ENCODE measurements around the gene EMC8.
"Not testable (repeated sequence)": the region's sequence is repeated elsewhere in the genome, so short reads cannot be mapped to it uniquely, and the experiment has no call there.

EMC8 gene

DNA sequence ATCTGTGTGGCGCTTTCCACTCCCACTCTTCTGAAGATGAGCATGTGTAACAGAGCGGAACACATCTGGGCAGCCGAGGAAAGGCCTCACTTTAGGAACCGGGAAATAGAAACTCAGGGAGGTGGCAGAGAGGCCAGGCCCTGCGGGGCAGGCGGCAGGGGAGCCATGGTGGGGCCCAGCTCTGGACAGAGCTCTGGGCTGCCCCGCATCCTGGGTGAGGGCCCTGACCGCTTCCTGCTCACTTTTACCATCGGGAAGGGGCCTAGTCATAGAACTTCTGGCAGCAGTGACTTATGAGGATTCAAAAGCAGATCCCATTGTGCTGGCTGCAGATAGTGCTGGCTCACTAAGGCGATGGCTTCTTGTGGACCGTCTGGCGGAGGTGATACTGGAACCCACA lies 22.8 kb upstream of the EMC8 start:
- TF ChIP-seq, protein P1, sequence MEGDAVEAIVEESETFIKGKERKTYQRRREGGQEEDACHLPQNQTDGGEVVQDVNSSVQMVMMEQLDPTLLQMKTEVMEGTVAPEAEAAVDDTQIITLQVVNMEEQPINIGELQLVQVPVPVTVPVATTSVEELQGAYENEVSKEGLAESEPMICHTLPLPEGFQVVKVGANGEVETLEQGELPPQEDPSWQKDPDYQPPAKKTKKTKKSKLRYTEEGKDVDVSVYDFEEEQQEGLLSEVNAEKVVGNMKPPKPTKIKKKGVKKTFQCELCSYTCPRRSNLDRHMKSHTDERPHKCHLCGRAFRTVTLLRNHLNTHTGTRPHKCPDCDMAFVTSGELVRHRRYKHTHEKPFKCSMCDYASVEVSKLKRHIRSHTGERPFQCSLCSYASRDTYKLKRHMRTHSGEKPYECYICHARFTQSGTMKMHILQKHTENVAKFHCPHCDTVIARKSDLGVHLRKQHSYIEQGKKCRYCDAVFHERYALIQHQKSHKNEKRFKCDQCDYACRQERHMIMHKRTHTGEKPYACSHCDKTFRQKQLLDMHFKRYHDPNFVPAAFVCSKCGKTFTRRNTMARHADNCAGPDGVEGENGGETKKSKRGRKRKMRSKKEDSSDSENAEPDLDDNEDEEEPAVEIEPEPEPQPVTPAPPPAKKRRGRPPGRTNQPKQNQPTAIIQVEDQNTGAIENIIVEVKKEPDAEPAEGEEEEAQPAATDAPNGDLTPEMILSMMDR (IDR thresholded peaks at IDR 0.05; ENCODE audit: extremely low read depth, insufficient read depth, missing control alignments), result no peak
- in situ Hi-C loops (cut with MboI; ENCODE audit: low pct_unique_long_range_greater_than_20kb, low sequenced_read_pairs, unreplicated experiment), result loop anchor here (5.0 to 25.0 kb wide), 4 partner anchors 80 to 690 kb away; partner anchors contain the start of gene FOXF1
- DNase-seq (ENCODE audit: low spot score), result peak; percentile 15

DNA sequence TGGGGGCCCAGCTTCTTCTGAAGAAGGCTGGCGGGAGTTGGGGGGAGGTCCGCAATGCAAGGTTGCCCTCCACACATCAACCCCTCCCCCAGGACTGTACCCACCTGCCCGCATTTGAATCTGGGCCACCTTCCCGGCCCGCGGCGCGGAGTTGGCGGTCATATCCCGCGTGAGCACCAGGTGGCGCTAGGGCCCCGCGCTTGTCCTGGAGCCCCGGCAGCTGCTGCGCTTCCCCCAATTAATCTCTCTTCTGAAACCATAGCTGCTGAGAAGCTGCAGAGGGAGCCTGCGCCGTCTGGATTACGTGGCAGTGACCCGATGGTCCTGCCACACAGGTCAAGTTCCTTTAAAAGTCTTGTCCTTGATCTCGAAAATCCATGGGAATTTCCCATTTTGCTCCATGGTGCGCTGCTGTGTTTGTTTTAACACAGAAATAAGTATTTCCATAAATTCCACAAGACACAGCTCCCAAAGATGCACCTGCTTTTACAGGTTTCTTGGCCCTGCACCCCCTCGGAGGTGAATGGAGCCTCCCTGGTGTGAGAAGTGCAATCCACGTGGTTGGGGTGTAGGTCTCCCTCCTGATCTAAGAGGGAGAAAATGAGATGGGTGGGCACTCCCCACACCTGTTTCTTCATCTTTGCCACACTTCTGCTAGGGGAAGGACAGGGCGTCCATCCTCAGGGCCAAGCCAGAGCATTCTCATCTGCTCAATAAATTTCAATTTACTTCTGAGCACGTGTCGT lies 22.2 kb upstream of the EMC8 start:
- TF ChIP-seq, protein P1 (IDR thresholded peaks at IDR 0.05; ENCODE audit: extremely low read depth, insufficient read depth, missing control alignments), result peak; percentile 97
- peak; percentile 92 for DNase-seq (ENCODE audit: low spot score)
- in situ Hi-C loops (cut with MboI; ENCODE audit: low pct_unique_long_range_greater_than_20kb, low sequenced_read_pairs, unreplicated experiment), result loop anchor here (5.0 to 25.0 kb wide), 4 partner anchors 81 to 691 kb away; partner anchors contain the start of gene FOXF1

DNA sequence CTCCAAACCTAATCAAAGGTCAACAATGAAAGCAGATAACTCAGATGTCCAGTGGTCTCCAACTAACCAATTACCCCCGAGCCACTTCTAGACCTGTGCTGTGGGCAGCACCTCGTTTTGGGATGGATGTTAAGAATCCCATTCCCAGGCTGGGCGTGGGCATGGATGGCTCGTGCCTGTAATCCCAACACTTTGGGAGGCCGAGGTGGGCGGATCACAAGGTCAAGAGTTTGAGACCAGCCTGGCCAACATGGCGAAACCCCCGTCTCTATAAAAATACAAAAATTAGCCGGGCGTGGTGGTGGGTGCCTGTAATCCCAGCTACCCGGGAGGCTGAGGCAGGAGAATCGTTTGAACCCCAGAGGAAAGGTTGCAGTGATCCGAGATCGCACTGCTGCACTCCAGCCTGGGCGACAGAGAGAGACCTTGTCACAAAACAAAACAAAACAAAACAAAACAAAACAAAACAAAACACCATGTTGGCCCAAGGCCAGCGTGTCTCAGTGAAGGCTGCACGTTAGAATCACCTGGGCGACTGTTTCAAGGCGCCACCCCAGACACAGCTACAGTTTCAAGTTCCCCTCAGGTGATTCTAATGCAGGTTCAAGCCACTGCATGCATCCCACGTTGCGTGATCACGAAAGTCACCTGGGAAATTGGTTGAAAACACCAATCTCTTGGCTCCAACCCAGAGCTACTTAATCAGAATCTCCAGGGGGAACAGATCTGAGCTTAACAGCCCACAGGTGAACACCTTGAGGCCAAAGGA lies 21.4 kb upstream of the EMC8 start:
- in situ Hi-C loops (cut with MboI; ENCODE audit: low pct_unique_long_range_greater_than_20kb, low sequenced_read_pairs, unreplicated experiment), result loop anchor here (5.0 to 25.0 kb wide), 4 partner anchors 82 to 692 kb away; partner anchors contain the start of gene FOXF1
- TF ChIP-seq, protein P1 (IDR thresholded peaks at IDR 0.05; ENCODE audit: extremely low read depth, insufficient read depth, missing control alignments), result no peak
- DNase-seq (ENCODE audit: low spot score), result no peak

DNA sequence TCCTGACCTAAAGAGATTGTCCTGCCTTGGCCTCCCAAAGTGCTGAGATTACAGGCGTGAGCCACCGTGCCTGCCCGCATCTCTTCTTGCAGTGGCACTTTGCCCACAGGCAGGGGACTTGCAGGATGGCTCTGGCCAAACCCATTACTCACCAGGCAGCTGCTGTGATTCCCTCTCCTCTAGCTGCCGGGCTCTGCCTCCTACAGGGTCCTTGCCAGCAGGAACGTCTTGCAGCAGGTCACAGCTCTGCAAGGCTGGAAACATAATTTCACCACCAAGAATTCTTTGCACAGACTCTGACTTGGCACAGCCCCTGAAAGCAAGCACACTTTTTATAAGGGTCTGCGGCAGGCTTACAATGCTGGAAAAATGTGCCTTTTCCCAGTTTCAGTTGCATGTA lies 20.4 kb upstream of the EMC8 start:
- no peak for DNase-seq (ENCODE audit: low spot score)
- TF ChIP-seq, protein P1 (IDR thresholded peaks at IDR 0.05; ENCODE audit: extremely low read depth, insufficient read depth, missing control alignments), result no peak
- in situ Hi-C loops (cut with MboI; ENCODE audit: low pct_unique_long_range_greater_than_20kb, low sequenced_read_pairs, unreplicated experiment), result loop anchor here (5.0 to 25.0 kb wide), 4 partner anchors 83 to 693 kb away; partner anchors contain the start of gene FOXF1

DNA sequence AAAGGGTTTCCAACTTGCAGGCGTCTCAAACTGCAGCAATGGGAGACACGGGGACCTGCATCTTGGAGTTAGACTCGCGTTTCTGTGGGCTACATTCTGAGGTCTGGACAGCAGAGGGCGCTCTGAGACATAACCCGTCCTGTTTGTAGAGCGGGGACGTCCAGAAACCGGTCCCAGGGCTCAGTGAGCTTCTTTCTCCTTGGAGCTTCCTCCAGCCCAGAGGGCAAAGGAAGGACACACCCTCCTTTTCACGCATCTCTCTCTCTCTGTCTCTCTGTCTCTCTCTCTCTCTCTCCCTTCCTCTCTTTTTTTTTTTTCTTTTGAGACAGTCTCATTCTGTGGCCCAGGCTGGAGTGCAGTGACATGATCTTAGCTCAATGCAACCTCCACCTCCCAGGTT lies 19.9 kb upstream of the EMC8 start:
- DNase-seq (ENCODE audit: low spot score), result peak; percentile 88
- in situ Hi-C loops (cut with MboI; ENCODE audit: low pct_unique_long_range_greater_than_20kb, low sequenced_read_pairs, unreplicated experiment), result loop anchor here (25.0 kb wide), 1 partner anchor 693 kb away; the partner anchor contains the start of gene FOXF1
- TF ChIP-seq, protein P1 (IDR thresholded peaks at IDR 0.05; ENCODE audit: extremely low read depth, insufficient read depth, missing control alignments), result peak; percentile 86

DNA sequence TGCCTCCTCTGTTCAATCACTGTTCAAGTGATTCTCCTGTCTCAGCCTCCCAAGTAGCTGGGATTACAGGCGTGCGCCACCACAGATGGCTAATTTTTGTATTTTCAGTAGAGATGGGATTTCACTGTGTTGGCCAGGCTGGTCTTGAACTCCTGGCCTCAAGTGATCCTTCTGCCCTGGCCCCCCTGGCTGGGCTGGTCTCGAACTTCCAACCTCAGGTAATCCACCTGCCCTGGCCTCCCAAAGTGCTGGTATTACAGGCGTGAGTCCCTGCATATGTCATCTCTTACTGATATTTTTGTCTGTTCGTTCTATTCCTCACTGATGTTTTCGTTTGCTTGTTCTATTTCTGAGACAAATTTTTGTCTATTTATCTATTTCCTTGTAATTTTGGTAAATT lies 17.9 kb upstream of the EMC8 start:
- in situ Hi-C loops (cut with MboI; ENCODE audit: low pct_unique_long_range_greater_than_20kb, low sequenced_read_pairs, unreplicated experiment), result loop anchor here (25.0 kb wide), 1 partner anchor 695 kb away; the partner anchor contains the start of gene FOXF1
- not testable (repeated sequence) for DNase-seq (ENCODE audit: low spot score)

Data from GM13977 (cell line).